Muscle layer of colon (tissue), 2 donors: ENCODE data around the gene PRDM4.
A peak's percentile ranks its signal among the peaks of the same experiment; 100 is the strongest.

Source experiments
- H3K27ac ChIP-seq: one replicate; pipeline ENCODE4 v1.7.0; 2013; ENCODE audit warnings: low read depth, mild to moderate bottlenecking, low read length, moderate library complexity
- H3K27me3 ChIP-seq, 2 donors: one replicate each; pipeline ENCODE4 v1.7.0; 2013; ENCODE audit warnings: low read length in 2 of 2, mild to moderate bottlenecking in 2 of 2; ENCODE audit not compliant: insufficient read depth in 2 of 2, control insufficient read depth in 1 of 2
- H3K36me3 ChIP-seq: one replicate; pipeline ENCODE4 v1.7.0; 2013; ENCODE audit warnings: mild to moderate bottlenecking, low read length; ENCODE audit not compliant: insufficient read depth
- H3K4me1 ChIP-seq: one replicate; pipeline ENCODE4 v1.7.0; 2013; ENCODE audit warnings: mild to moderate bottlenecking, low read length; ENCODE audit not compliant: insufficient read depth
- H3K4me3 ChIP-seq, 2 donors: one replicate each; pipeline ENCODE4 v1.7.0; 2013; ENCODE audit warnings: low read length in 2 of 2, low read depth in 1 of 2, mild to moderate bottlenecking in 1 of 2, moderate library complexity in 1 of 2
- H3K9ac ChIP-seq: one replicate; pipeline ENCODE4 v1.7.0; 2013; ENCODE audit warnings: low read length
- H3K9me3 ChIP-seq: one replicate; pipeline ENCODE4 v1.7.0; 2013; ENCODE audit warnings: mild to moderate bottlenecking, low read length
- donor health status: abdominal sarcoma.
- donor health status: Adenocarcinoma of cecum.

The PRDM4 gene

GRCh38 chr12:107783406-107784376 is 22.8 kb upstream of the PRDM4 start:
- H3K9ac ChIP-seq: no peak overlapping the region
- H3K4me1 ChIP-seq: no peaks in the 10 kb centered on the region
- H3K4me3 ChIP-seq: no peak overlapping the region
- H3K9me3 ChIP-seq: no peaks in the 10 kb centered on the region
- H3K27me3 ChIP-seq: no peaks in the 10 kb centered on the region
- no peak overlapping the region for H3K27ac ChIP-seq
- H3K36me3 ChIP-seq: no peaks in the 10 kb centered on the region

GRCh38 chr12:107782067-107782466 is 21.1 kb upstream of the PRDM4 start:
- Histone ChIP-seq H3K36me3 (no peaks in the 10 kb centered on the region), H3K4me3 (no peak overlapping the region), H3K27ac (no peak overlapping the region), H3K9ac (no peak overlapping the region), H3K9me3 (no peaks in the 10 kb centered on the region), H3K4me1 (no peaks in the 10 kb centered on the region), H3K27me3 (no peaks in the 10 kb centered on the region)

GRCh38 chr12:107780298-107780697 is 19.4 kb upstream of the PRDM4 start:
- Histone ChIP-seq H3K36me3 (no peaks in the 10 kb centered on the region), H3K27ac (no peak overlapping the region), H3K4me3 (no peak overlapping the region), H3K27me3 (peaks cover 7 to 11% of the 10 kb centered on the region in 2 donors), H3K4me1 (no peaks in the 10 kb centered on the region), H3K9ac (no peak overlapping the region), H3K9me3 (no peaks in the 10 kb centered on the region)

- no peaks in the 10 kb centered on the region for H3K9me3 ChIP-seq
- no peak overlapping the region for H3K27ac ChIP-seq
- peaks cover 17 to 20% of the 10 kb centered on the region in 2 donors for H3K27me3 ChIP-seq
- H3K36me3 ChIP-seq: no peaks in the 10 kb centered on the region
- H3K4me3 ChIP-seq: no peak overlapping the region
- no peak overlapping the region for H3K9ac ChIP-seq
- no peaks in the 10 kb centered on the region for H3K4me1 ChIP-seq
Measured at GRCh38 chr12:107779077-107779831, 18.3 kb upstream of the PRDM4 start.

GRCh38 chr12:107778383-107779025 is 17.6 kb upstream of the PRDM4 start:
- H3K4me3 ChIP-seq: no peak overlapping the region
- H3K9ac ChIP-seq: no peak overlapping the region
- H3K27me3 ChIP-seq: peaks cover 19 to 20% of the 10 kb centered on the region in 2 donors
- H3K9me3 ChIP-seq: no peaks in the 10 kb centered on the region
- no peaks in the 10 kb centered on the region for H3K36me3 ChIP-seq
- no peak overlapping the region for H3K27ac ChIP-seq
- no peaks in the 10 kb centered on the region for H3K4me1 ChIP-seq

GRCh38 chr12:107776171-107776570 is 15.2 kb upstream of the PRDM4 start:
- H3K4me3 ChIP-seq: no peak overlapping the region

GRCh38 chr12:107775093-107775721 is 14.3 kb upstream of the PRDM4 start:
- H3K27me3 ChIP-seq: peaks cover 19 to 25% of the 10 kb centered on the region in 2 donors
- H3K4me1 ChIP-seq: no peaks in the 10 kb centered on the region
- H3K9me3 ChIP-seq: no peaks in the 10 kb centered on the region
- peak overlapping the region in 1 of 2 donors; percentile 1 for H3K4me3 ChIP-seq
- no peak overlapping the region for H3K27ac ChIP-seq
- H3K9ac ChIP-seq: no peak overlapping the region
- H3K36me3 ChIP-seq: no peaks in the 10 kb centered on the region

More at GRCh38 chr12:107776171-107776570, 15.2 kb upstream of the PRDM4 start:
- peaks cover 19 to 25% of the 10 kb centered on the region in 2 donors for H3K27me3 ChIP-seq
- H3K4me1 ChIP-seq: no peaks in the 10 kb centered on the region
- no peak overlapping the region for H3K27ac ChIP-seq
- no peaks in the 10 kb centered on the region for H3K9me3 ChIP-seq
- no peaks in the 10 kb centered on the region for H3K36me3 ChIP-seq
- no peak overlapping the region for H3K9ac ChIP-seq

- Histone ChIP-seq H3K27ac (no peak within 1 kb of the TSS), H3K27me3 (peaks cover 19 to 25% of the 10 kb centered on the region in 2 donors), H3K9me3 (no peaks in the 10 kb centered on the region), H3K4me1 (no peaks in the 10 kb centered on the region), H3K36me3 (no peaks in the 10 kb centered on the region), H3K9ac (no peak within 1 kb of the TSS), H3K4me3 (peak within 1 kb of the TSS in 1 of 2 donors; percentile 1)
Measured at GRCh38 chr12:107774349-107775029, 13.6 kb upstream of the PRDM4 start, which contains the start of gene ASCL4. Gene ASCL4 (plus strand): TSS chr12:107774704. CDS start chr12:107775219, 515 bp downstream.

GRCh38 chr12:107767466-107767865 is 6.5 kb upstream of the PRDM4 start:
- Histone ChIP-seq H3K27me3 (no peaks in the 10 kb centered on the region), H3K4me1 (no peaks in the 10 kb centered on the region), H3K9me3 (no peaks in the 10 kb centered on the region), H3K9ac (no peak overlapping the region), H3K4me3 (no peak overlapping the region), H3K36me3 (no peaks in the 10 kb centered on the region), H3K27ac (no peak overlapping the region)

GRCh38 chr12:107765316-107765715 is 4.4 kb upstream of the PRDM4 start:
- peaks cover 7% of the 10 kb centered on the region for H3K4me1 ChIP-seq
- H3K4me3 ChIP-seq: no peak overlapping the region
- H3K27ac ChIP-seq: no peak overlapping the region
- no peaks in the 10 kb centered on the region for H3K27me3 ChIP-seq
- no peak overlapping the region for H3K9ac ChIP-seq
- H3K9me3 ChIP-seq: no peaks in the 10 kb centered on the region
- no peaks in the 10 kb centered on the region for H3K36me3 ChIP-seq
